Peyer's patch (tissue), 4 donors: ENCODE data around the gene ANKRD44. TPM values are rescaled to one million over a fixed set of nuclear protein-coding genes. Genes with fewer than 3 reads are reported as not detected.

Experiments used
- DNase-seq, 3 donors: peaks; one replicate each; pipeline ENCODE4 v3.0.0-alpha.2; 2017 to 2019
- H3K27ac ChIP-seq, 4 donors: fragments of 200-600 bp; sonication (generic); one replicate each; pipeline ENCODE4 v1.5.1; 2016 to 2019
- H3K27me3 ChIP-seq, 2 donors: fragments of 200-600 bp; sonication (generic); one replicate each; pipeline ENCODE4 v1.5.1; 2019
- H3K36me3 ChIP-seq, 3 donors: fragments of 200-600 bp; sonication (generic); one replicate each; pipeline ENCODE4 v1.5.1; 2016 to 2019
- H3K4me1 ChIP-seq, 4 donors: fragments of 200-600 bp; sonication (generic); one replicate each; pipeline ENCODE4 v1.5.1; 2016 to 2019
- H3K4me3 ChIP-seq, 4 donors: fragments of 200-600 bp; sonication (generic); 1 replicate in 3 of 4; 2 replicates in 1 of 4; pipeline ENCODE4 v1.5.1; 2016 to 2019; ENCODE audit warnings: mild to moderate bottlenecking in 1 of 4
- H3K9me3 ChIP-seq, 4 donors: fragments of 200-600 bp; sonication (generic); one replicate each; pipeline ENCODE4 v1.5.1; 2016 to 2019; ENCODE audit warnings: mild to moderate bottlenecking in 1 of 4
- POLR2A ChIP-seq, 2 donors: fragments of 450-650 bp; IDR thresholded peaks; one replicate each; pipeline ENCODE4 v1.5.1; 2017; ENCODE audit warnings: antibody characterized with exemption in 2 of 2, mild to moderate bottlenecking in 2 of 2, moderate library complexity in 2 of 2
- total RNA-seq, 4 donors: library from RNA; depleted of rRNA; stranded (reverse); fragments of >200 nt; gene quantifications; one replicate each; pipeline ENCODE4 v1.1.0, GENCODE V29; 2016
- TF ChIP-seq, protein P1 (sequence below), 6 experiments: fragments of 450-650 bp in 4 of 6; fragments of 200-600 bp in 2 of 6; sonication (generic) in 1 of 6; IDR thresholded peaks; one replicate each; pipeline ENCODE4 v1.5.1; 2017 to 2019; ENCODE audit warnings: antibody characterized with exemption in 6 of 6, mild to moderate bottlenecking in 3 of 6, moderate library complexity in 1 of 6

Gene ANKRD44
- total RNA-seq, 4 donors from 2014 or later = 24.8 to 215 (median 32.0) TPM

GRCh38 chr2:197306024-197306695 lies 4.4 kb downstream of the ANKRD44 start:
- Histone ChIP-seq H3K27ac (peak overlapping the region; percentile 40 to 91 (median 81)), H3K27me3 (no peaks in the 10 kb centered on the region), H3K9me3 (no peaks in the 10 kb centered on the region), H3K4me3 (peak overlapping the region in 2 of 4 donors; percentile 2 to 18), H3K36me3 (no peaks in the 10 kb centered on the region), H3K4me1 (peaks cover 0 to 23% (median 2%) of the 10 kb centered on the region in 4 donors)
- peak in 2 of 3 donors; percentile 54 to 58 for DNase-seq
- TF ChIP-seq POLR2A (IDR thresholded peaks at IDR 0.05) = no peak
- TF ChIP-seq, protein P1, sequence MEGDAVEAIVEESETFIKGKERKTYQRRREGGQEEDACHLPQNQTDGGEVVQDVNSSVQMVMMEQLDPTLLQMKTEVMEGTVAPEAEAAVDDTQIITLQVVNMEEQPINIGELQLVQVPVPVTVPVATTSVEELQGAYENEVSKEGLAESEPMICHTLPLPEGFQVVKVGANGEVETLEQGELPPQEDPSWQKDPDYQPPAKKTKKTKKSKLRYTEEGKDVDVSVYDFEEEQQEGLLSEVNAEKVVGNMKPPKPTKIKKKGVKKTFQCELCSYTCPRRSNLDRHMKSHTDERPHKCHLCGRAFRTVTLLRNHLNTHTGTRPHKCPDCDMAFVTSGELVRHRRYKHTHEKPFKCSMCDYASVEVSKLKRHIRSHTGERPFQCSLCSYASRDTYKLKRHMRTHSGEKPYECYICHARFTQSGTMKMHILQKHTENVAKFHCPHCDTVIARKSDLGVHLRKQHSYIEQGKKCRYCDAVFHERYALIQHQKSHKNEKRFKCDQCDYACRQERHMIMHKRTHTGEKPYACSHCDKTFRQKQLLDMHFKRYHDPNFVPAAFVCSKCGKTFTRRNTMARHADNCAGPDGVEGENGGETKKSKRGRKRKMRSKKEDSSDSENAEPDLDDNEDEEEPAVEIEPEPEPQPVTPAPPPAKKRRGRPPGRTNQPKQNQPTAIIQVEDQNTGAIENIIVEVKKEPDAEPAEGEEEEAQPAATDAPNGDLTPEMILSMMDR (IDR thresholded peaks at IDR 0.05) = no peak

DNA sequence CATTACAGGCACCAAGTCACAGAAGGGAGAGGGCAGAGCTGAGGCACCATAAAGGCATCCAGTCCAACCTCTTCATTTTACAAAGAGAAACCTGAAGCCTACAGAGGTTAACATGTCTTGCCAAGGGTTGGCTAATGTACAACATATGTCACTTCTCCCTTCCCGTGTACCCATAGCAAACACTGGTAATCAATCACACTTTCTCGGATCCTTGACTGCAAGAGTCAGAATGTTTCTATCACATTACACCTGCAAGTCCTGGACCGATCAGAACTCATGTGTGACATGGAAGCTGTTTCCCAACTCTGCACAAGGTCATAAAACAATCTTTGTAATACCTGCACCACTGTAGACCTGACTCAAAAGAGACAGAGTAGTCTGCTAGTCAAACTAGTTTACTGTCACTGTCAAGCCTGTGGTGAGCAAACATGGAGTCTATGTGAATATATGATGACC lies 6.0 kb downstream of the ANKRD44 start:
- Histone ChIP-seq H3K27ac (peak overlapping the region; percentile 29 to 91 (median 80)), H3K9me3 (no peaks in the 10 kb centered on the region), H3K4me3 (peak overlapping the region in 1 of 4 donors; percentile 23), H3K36me3 (no peaks in the 10 kb centered on the region), H3K27me3 (no peaks in the 10 kb centered on the region), H3K4me1 (peaks cover 0 to 23% (median 2%) of the 10 kb centered on the region in 4 donors)
- no peak for TF ChIP-seq POLR2A (IDR thresholded peaks at IDR 0.05)
- TF ChIP-seq, protein P1 (IDR thresholded peaks at IDR 0.05) = no peak
- DNase-seq = no peak

DNA sequence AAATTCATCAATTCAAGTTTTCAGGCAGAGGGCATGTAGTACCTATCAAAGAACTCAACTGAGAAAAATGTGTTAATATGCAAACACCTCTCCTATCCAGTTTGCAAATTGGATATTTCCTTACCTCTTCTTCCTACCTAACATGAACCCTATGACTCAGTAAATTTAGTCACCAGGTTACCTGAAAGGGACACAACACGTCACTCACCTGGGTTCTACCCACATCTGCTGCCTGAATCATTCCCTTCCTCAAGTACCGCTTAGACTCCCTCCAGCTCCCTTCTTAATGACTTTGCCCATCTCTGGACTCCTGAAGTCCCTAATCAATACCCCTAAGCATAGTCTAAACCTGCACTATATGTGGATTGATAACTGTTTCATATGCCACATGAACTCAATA lies 10.4 kb downstream of the ANKRD44 start:
- Histone ChIP-seq H3K27ac (peak overlapping the region in 2 of 4 donors; percentile 1 to 38), H3K9me3 (no peaks in the 10 kb centered on the region), H3K27me3 (no peaks in the 10 kb centered on the region), H3K4me1 (peaks cover 0 to 39% (median 3%) of the 10 kb centered on the region in 4 donors), H3K36me3 (no peaks in the 10 kb centered on the region), H3K4me3 (no peak overlapping the region)
- no peak for TF ChIP-seq POLR2A (IDR thresholded peaks at IDR 0.05)
- TF ChIP-seq, protein P1 (IDR thresholded peaks at IDR 0.05) = no peak
- DNase-seq = no peak

DNA sequence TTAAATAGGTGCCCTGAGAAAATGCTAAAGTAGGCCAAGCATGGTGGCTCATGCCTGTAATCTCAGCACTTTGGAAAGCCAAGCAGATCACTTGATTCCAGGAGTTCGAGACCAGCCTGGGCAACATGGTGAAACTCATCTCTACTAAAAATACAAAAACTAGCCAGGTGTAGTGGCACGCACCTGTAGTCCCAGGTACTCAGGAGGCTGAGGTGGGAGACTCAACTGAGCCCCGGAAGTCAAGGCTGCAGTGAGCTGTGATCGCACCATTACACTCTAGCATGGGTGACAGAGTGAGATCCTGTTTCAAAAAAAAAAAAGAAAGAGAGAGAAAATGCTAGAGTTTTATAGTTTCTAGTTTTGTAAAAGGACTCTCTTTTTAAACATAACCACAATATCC lies 12.0 kb downstream of the ANKRD44 start:
- Histone ChIP-seq H3K4me1 (peaks cover 0 to 34% (median 9%) of the 10 kb centered on the region in 4 donors), H3K27me3 (no peaks in the 10 kb centered on the region), H3K4me3 (no peak overlapping the region), H3K27ac (peak overlapping the region in 2 of 4 donors; percentile 7 to 72), H3K36me3 (no peaks in the 10 kb centered on the region), H3K9me3 (no peaks in the 10 kb centered on the region)
- no peak for TF ChIP-seq POLR2A (IDR thresholded peaks at IDR 0.05)
- TF ChIP-seq, protein P1 (IDR thresholded peaks at IDR 0.05) = no peak
- DNase-seq = no peak

DNA sequence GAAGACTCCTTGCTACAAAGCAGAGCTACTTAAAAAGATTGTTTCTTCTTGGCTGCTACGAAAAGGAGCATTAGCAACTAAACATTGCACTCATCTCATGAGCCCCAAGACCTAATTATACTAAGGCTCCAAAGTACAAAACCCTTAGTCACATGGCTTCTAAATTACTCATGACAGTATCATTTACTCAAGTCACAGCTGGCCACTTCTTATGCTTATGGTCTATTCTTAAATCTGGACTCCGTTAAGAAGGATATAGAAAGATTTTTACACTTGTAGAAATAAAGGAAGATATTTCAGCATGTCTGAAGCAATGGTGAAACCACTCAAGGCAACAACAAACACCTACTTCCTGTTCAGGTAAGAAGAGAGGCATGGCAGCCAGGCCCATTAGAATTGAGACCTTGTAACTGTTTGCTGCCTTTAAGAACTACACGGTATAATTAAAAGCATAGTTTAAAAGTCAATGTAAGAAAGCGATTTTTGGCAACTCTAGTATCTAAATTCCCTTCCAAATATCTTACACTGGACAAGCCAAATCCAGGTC lies 12.7 kb downstream of the ANKRD44 start:
- Histone ChIP-seq H3K27me3 (no peaks in the 10 kb centered on the region), H3K4me1 (peaks cover 0 to 28% (median 12%) of the 10 kb centered on the region in 4 donors), H3K27ac (peak overlapping the region in 3 of 4 donors; percentile 7 to 72 (median 59)), H3K36me3 (no peaks in the 10 kb centered on the region), H3K4me3 (no peak overlapping the region), H3K9me3 (no peaks in the 10 kb centered on the region)
- DNase-seq = no peak
- TF ChIP-seq, protein P1 (IDR thresholded peaks at IDR 0.05) = no peak
- no peak for TF ChIP-seq POLR2A (IDR thresholded peaks at IDR 0.05)
